Ramos (cell line): ENCODE results near the gene ZNF473.

ENCODE experiments used
- in situ Hi-C: fragments of 300-500 bp; cut with MboI; formaldehyde crosslinking; loops from one replicate; pipeline ENCODE4 v1.14.3; 2022; ENCODE audit warnings: low sequenced_read_pairs; ENCODE audit not compliant: unreplicated experiment

Gene ZNF473

DNA sequence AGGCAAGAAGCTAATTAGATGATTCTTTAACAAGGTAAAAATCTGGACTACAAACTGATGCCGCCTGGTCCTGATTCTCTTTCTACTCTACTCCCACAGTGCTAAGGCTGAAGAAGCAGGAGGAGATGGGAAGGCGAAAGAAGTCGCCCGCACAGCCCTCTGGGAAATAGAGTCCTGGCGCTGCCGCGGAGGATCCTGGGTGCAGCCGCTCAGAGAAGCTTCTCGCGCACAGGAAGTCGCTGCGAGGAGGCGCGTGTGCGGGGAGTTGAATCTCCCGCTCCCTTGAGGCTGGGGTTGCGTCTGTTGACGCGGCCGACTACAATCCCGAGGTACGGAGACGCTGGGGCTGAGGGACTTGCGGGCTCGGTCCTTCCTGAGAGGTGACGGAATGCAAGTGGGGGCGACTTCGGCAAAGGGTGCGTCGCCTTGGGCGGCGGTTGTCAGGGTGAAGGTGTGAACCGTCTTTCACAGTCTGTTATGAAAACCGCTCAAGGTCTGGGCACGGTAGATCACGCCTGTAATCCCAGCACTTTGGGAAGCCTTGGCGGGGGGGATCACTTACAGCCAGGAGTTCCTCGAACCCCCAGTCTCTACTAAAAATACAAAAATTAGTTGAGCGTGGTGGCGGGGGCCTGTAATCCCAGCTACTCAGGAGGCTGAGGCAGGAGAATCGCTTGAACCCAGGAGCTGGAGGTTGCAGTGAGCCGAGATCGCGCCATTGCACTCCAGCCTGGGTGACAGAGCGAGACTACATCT, at the start of gene ZNF473:
Gene ZNF473 (plus strand): TSS at position 212 of the 756 bp plus-strand sequence. CDS start 5,078 bp downstream, outside the sequence.
- in situ Hi-C loops, result no loop called here

DNA sequence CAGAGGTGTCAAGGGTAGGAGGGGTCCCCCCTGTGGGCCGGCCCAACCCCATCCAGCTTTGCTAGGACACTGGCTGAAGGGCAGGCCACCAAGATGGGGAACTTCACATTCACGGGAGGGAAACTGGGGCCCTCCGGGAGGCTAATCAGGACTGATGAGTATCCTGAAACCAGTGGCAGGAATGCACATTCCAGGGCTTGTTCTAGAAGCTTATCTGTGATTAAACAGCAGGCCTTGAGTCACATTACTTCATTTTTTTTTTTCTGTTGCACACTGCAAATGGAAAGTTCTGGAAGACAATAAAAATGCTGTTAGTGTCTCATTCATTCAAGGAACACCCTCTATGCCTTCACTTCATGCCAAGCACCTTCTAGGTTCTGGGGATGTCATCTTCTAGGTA, 49.3 kb upstream of the ZNF473 start:
- in situ Hi-C loops, result no loop called here

DNA sequence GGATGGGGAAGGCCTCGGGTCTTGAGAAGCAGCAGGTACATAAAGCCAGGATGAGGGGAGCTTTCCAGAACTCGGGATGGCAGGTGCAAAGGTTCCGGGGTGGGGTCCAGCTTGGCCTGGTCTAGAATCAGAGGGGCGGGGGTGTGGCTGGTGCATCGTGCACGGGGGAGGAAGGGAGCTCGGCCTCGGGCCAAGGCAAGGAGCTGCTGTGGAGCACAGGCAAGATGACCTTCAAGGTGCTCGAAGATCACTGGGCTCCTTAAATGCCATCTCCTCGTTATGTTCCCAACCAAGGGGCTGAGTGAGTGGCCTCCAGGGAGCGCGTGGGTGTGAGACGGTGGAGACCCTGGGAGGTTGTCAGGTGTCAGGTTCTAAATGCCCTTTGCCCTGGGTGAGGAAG, 48.7 kb upstream of the ZNF473 start:
- in situ Hi-C loops, result no loop called here

DNA sequence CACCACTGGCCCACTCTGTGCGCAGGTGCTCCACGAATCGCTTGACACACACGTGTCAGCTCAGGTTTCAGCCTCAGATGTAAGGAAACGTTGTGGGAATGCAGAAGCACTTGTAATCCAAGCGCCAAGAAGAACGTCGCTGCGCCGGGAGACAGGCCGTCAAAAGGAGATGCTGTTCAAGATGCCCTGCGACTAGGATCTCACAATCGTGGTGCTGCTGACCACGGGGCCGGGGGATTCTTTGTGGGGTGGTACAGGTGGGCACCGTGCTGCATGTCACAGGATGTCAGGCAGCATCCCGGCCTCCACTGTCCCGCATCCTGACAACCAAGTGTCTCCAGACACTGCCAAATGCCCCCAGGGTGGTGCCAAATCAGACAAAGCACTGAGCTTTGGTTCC, 47.9 kb upstream of the ZNF473 start:
- in situ Hi-C loops, result no loop called here

DNA sequence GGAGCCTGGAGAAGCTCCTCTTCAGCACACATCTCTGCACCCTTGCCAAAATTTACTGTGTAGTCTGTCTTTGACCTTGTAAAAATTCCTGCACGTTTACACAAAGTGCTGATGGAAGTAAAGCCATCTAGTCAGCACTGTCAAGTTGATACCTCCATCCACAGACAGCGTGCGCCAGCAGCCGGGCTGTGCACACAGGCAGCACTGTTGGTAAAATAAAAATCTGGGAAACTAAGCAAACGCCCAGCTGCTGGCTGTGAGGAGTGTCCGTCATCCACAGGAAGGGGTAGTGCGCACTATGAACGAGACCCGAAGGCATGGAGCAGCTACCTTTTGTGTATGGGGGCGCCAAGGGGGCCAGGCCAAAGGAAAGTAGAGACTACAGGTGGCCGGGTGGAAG, 47.5 kb upstream of the ZNF473 start:
- in situ Hi-C loops, result no loop called here

DNA sequence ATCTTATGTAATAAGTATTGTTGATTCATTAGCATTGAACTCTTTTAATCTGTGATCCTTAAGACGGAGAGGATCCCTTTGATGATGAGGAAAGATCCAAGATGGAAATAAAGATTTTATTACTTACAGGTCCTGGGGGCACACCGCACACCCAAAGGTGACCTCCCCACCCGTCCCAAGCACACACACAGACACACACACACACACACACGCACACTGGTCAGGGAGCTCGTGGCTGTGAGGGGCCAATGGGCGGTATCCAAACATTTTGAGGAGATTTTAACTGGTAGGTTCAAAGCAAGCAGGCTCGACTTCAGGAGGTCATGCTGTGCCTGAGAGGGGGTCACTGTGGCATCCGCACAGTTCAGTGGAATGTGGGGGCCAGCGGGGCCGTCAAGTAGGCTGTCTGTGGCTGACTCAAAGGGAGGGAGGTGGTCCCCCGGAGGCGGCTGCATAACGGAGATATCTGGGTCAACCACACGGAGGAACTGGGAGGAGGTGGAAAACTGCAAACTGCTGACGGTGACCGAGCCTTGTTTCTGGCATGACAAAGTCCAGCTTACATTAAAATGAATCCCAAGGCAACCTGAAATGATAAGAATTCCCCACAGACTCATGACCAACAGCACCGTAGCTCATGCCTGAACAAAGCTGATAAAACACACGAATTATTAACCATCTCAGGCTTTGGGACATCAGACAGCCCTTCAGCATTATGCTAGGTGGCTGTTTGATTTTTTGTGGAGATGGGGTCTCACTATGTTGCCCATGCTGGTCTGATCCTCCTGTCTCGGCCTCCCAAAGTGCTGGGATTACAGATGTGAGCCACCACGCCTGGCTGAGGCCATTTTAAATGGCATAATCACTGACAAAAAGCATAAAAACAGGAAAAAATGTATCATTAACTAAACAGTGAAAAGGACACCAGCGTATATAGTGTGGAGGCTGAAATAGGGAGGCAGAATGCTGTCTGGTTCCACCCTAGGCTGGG, 43.9 kb upstream of the ZNF473 start:
- in situ Hi-C loops, result no loop called here

DNA sequence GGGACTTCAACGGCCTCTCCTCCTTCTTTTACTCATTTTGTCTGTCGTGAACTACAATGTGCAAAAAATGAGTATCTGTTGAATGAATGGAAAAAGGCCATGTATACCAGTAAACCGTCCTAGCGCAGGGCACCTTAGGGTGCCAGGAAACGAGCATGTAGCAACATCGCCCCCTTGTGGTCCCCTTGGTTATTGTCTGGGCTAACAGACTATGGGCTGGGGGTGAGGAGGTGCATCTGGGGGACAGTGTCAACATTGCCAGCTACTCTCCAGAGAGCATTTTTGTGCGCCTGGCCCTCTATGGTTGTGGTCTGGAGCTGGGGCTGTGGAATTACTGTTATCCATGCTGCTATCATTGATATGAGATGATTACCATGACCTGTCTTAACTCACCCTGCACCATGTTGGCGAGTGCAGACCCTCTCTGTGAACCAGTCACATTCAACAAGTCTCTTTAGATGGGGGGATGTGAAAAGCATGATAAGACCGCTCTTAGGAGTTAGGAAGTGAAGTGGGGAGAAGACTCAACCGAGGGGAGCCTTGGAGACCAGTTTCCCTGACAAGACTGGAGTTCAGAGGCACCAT, 42.1 kb upstream of the ZNF473 start:
- in situ Hi-C loops, result no loop called here

DNA sequence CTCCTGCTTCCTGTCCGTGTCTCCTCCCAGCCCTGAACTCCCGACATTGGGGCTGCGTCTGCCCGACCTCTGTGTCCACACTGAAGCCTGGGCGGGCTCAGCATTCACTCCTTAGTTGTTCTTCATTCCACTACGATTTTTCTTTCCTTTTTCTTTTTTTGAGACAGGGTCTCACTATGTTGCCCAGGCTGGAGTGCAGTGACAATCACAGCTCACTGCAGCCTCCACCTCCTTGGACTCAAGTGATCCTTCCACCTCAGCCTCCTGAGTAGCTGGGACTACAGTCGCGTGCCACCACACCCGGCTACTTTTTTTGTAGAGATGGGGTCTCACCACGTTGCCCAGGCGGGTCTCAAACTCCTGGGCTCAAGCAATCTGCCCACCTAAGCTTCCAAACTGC, 41.3 kb upstream of the ZNF473 start:
- in situ Hi-C loops, result no loop called here

DNA sequence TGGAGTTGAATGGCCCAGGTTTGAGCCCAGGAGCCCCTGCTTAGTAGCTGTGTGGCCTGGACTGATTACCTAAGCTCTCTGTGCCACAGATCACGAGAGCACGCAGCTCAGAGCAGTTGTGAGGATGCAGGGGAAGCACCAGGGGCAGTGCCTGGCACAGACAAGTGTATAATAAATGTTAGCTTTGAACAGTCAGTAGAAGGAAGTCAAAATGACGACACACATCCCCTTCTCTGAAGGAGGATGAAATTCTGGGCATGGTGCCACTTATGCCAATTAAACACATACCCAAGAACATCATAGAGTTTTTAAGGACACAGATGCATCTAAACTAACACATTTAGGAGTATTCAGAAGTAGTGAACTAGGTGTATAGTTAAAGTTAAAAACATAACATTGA, 39.9 kb upstream of the ZNF473 start:
- in situ Hi-C loops, result no loop called here

DNA sequence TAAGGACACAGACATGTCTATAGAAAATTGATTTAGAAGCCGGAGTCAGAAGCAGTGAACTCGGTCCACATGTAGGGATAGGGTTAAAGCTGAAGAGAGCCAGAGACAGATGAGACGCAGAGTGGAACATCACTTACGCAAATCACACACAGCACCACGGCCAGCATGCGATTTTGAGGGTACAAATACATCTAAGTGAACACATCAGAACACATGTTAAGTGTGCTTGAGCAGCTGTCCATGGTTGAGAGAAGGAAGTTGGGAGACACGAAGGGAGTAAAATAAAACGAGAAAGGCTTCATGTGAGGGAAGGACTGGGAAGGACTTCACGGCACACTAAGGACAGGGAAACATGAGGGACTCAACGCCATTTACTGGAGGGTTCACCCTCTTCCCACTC, 39.5 kb upstream of the ZNF473 start:
- in situ Hi-C loops, result no loop called here

DNA sequence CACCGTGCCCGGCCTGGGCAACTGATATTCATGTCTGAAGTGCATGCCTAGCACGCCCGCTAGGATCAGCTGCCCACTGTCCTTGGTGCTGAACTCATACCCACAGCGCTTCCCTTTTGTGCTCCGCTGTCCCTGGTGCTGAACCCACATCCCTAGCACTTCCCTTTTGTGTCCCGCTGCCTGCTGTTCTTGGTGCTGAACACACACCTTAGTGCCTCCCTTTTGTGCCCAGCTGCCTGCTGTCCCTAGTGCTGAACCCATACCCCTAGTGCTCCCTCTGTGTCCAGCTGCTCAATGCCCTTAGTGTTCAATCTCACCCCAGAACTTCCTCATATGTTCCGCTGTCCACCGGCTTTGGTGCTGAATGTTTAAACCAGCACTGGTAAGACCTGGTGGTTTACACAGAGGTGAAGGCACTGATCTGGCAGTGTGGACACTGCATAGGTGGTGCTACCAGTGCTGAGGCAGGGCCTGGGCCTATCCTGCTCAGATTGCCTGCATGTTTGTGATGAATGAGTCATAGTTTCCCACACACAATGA, 38.6 kb upstream of the ZNF473 start:
- in situ Hi-C loops, result no loop called here

DNA sequence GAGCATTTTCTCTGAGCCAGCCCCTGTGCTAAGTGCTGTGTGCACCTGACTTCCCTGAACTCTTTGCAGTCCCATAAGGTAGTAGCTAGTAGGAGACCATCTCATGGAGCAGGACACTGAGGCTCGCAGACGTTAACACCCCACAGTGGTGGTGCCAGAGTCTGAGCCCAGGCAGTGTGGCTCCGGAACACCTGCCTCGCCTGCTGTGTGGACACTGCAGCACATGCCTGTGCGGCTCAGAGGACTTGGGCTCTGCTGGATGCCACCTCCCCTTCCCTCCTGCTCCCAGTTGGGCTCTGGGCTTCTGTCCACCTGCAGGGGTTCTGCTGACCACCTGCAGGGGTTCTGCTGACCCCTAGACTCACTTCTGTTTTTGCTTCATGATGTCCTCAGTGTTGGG, 37.8 kb upstream of the ZNF473 start:
- in situ Hi-C loops, result no loop called here

DNA sequence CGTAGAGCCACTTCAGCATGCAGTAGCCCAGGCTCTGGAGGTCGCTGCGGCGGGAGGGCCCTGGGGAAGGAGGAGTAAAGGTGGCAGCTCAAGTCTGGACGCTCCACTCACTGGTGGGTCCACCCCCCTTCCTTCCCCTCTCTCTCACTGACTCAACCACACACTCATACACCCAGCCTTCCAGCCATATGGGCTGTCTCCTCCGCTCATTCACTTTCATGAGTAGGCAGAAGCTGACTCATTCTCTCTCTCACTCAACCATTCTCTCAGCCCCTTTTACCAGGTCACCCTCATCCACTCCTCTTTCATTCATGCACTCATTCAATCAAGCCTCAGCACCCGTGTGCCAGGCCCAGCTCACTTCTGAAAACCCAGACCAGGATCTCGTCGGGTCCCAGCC, 37.4 kb upstream of the ZNF473 start:
- in situ Hi-C loops, result no loop called here

DNA sequence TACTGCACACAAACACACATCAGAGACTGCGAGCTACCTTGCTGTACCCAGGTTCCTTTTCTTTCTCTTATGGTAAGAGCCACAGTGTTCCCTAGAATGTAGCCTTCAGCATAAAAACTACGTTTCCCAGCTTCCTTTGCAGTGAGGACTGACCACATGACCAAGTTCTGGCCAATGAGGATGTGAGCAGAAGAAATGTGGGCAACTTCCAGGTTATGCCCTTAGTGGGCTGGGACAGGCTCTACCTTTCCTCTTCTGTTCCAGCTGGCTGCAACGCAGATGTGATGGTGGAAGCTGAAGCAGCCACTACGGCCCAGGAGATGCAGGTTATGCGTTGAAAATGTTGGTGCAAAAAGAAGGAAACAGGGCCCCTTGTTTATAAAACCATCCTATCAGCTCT, 28.1 kb upstream of the ZNF473 start:
- in situ Hi-C loops, result no loop called here

DNA sequence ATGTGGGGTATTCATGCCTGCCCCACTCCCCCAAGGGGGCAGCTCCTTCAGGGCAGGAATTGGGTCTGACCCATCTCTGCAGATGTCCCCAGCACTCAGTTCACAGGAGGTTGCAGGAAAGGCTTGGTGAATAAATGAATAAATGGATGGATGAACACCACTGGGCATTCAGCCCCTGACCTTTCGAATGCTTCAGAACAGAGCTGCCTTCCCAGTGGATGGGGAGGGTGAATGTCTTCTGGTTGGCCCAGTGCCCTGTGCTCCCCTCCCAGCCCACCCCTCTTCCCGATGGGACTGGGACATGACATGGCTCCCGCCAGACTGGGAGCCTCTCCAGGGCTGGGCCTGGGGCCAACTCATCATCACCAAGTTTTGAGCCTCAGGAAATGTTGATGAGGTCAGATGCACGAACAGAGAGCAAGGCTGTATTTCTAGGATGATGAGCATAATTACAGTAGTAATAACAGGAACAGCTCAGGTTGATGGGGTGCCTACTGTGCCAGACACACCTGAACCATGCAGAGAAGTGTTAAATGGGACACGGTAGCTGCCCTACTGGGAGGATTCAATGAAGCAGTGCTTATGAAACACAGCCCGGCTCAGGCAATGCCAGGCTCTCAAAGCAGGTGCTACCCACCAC, 26.3 kb upstream of the ZNF473 start:
- in situ Hi-C loops, result no loop called here

DNA sequence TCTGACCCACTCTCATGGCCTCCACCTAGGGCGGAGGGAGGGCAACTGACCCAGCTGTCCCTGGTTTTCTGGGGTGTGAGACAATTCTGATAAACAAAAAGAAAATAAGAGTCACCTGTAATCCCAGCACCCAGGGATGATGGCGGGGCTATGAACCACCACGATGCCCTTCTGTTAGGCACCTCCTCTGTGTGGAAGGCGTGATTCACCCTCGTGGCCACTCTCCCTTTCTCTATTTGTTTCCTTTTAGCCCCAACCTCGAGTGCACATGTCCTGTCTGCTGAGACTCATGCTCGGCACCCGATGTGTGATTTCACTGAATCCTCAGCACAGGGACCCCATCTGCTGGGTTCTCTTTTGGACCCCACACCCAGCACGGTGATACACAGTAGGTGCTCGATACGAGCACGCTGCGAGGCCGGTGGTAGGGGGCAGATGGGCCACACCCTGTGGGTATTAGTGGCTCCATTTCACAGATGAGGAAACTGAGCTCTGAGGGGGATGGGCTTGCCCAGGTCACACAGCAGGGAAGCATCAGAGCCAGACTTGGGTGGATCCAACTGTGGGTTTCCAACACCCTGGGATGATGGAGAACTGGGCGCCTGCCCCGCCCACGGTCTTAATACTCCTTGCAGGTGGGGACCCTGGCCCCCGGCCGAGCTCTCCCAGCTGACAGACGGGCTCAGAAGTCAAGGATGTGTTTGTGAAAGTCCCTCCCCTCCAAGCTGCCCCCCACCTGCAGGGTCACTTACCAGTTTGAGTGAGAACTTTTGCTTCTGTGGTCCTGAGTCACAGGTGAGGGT, 25.6 kb upstream of the ZNF473 start:
- in situ Hi-C loops, result no loop called here

DNA sequence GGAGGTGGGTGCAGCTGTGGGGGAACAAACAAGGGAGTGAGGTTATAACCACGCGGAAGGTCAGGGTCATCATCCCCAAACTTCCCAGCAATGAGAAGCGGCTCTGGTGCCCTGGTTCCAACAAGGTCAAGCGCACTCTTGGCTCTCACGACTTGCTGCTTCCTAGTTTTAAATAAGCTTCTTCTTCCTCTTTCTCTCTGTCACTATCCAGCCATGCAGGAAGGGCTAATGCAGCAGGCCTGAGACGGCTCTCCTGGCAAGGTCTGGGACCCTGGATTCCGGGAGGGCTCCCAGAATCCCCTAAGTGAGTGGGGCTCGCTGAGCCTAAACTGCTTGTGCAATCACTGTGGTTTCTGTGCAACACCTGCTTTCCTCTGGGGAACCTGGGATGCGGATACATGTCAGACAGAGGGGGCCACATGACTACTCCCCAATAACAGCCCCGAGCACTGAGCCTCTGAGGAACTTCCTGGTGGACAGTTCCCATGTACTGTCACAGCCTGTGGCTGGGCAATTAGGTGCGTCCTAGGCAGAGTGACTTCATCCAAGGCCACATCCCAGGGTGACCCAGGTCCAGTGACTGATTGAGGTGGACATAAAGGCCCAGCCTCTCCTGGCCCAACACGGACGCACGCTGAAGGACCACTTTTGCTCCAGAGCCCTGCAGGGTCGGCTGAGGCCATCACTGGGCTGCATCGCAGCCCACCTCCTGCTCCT, 24.8 kb upstream of the ZNF473 start:
- in situ Hi-C loops, result no loop called here

DNA sequence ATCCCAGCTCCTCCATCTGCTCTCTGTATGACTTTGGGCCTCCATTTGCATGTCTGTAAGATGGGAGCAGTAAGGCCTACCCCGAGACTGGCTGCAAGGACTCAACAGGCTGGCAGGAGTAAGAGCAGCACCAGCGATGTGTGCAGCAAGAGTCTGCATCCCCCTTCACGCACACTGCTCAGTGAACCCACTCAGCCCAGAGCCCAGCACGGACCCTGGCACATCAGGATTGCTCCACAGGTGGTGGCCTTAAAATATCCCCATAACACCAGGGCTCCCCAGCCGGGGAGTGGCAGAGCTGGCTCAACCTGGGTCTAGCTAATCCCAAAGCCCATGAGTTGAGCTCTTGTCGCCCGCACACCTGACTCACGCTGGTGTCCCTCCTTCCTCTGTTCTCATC, 24.0 kb upstream of the ZNF473 start:
- in situ Hi-C loops, result no loop called here
